NCI-H524 (cell line): Measurements from ENCODE around the gene VPS35L.
"Not testable (repeated sequence)": the region's sequence is repeated elsewhere in the genome, so short reads cannot be mapped to it uniquely, and the experiment has no call there.

ENCODE experiments used
- DNase-seq, 2 experiments: peaks; one replicate each; lab custom pipeline; 2025; lab: John Stamatoyannopoulos, UW

Gene VPS35L

DNA sequence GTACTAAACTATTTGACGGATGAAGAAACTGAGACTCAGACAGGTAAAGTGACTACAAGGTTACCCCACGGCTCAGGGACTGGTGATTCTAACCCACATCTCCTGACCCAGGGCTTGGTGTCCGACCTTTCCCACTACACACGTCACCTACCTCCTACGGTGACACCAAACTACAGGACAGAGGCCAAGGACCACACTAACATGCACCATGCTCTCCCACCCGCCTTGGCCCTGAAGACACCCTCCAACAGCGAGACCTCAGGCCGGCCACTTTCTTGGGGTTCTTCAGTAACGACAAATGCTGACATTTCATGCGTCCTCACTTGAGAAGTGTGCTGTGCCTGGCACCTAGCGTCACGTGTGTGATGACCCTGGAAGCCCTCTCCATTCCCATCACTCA lies 156.1 kb downstream of the VPS35L start:
- DNase-seq: no peak

- DNase-seq: no peak
These were observed 157.0 kb downstream of the VPS35L start for GRCh38 chr16:19712418-19713058.

GRCh38 chr16:19713697-19714096 lies 158.2 kb downstream of the VPS35L start:
- no peak for DNase-seq

DNA sequence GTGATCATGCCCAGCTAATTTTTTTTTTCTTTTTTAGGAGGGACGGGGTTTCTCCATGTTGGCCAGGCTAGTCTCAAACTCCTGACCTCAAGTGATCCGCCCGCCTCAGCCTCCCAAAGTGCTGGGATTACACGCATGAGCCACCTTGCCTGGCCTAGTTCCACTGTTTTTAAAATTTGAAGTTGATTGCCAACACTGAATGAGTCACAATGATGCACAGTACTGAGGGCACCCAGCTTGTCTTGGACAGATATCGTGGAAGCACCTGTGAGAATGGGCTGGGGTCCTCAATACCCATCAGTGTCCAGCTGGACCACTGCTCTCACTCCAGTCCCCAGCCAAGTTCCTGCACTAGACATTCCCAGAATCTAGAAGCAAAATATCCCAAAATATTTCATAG lies 160.1 kb downstream of the VPS35L start:
- DNase-seq: no peak

DNA sequence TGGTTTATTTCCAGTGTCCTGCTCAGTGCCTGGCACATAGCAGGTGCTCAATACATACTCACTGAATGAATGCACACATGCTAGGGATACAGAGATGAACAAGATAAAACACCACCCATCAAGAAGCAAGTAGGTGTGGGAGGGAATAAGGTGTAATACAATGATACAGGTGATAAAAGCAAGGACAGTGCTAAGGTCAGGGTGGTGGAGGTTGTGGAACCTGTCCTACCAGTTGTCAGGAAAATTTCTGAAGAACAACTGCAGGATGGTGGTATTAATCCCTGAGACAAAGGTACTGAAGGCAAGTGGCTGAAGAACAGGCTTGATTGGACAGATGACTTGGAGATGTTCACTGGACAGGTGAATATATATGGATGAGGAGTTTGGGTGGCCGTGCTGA lies 160.7 kb downstream of the VPS35L start:
- no peak for DNase-seq

GRCh38 chr16:19716728-19717127 lies 161.2 kb downstream of the VPS35L start:
- DNase-seq: not testable (repeated sequence)

GRCh38 chr16:19717314-19717713 lies 161.8 kb downstream of the VPS35L start:
- peak in 1 of 2 experiments; percentile 35 for DNase-seq

- peak; percentile 76 to 90 for DNase-seq
These were observed 162.5 kb downstream of the VPS35L start, which contains the start of the genes IQCK and KNOP1 for GRCh38 chr16:19717741-19718623. TSS of gene IQCK (plus strand) at chr16:19718271. CDS start at chr16:19718307, 36 bp downstream. TSS of gene KNOP1 (minus strand) at chr16:19718227. CDS start at chr16:19715035, 3,192 bp downstream.

GRCh38 chr16:19718624-19718965 lies 163.1 kb downstream of the VPS35L start:
- DNase-seq: peak in 1 of 2 experiments; percentile 32

DNA sequence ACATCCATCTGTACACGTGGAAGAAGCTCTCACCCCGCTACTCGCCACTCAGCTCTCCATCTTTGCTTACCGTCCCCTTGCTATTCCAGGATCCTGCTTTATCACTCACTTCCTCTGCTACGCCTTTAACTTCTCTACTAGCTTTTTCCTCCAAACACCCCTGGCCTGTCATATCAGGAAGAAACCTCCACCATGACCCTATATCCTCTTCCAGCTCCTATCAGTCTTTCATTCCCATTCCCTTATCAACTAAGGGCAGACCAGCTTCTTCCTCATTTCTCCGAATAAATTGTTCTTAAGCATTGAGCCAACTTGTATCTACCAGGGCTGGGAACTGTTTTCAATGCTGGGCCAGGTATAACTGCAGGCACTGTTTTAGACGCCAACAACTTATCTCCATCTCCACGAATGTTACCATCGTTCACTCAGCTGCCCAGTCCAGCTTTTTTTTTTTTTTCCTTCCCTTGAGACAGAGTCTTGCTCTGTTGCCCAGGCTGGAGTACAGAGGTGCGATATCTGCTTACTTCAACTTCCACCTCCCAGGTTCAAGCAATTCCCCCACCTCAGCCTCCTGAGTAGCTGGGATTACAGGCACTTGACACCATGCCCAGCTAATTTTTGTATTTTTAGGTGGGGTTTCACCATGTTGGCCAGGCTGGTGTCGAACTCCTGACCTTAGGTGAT lies 166.9 kb downstream of the VPS35L start:
- no peak for DNase-seq

DNA sequence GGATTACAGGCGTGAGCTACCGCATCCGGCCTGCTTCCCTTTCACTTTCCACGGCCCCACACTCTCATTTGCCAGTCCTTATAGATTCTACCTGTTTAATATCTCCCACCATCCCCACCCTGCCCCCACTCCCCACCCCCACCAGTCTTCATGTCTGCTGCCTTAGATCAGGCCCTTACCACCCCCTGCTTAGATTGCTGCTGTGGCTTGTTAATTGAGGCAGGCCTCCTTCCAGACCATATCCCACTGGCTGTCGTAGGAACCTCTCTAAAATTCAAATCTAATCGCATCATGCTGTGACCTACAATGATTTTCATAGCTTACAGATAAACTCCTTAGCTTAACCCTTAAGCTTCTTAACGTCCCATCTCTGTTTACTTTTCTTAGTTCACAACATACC lies 167.5 kb downstream of the VPS35L start:
- no peak for DNase-seq

DNA sequence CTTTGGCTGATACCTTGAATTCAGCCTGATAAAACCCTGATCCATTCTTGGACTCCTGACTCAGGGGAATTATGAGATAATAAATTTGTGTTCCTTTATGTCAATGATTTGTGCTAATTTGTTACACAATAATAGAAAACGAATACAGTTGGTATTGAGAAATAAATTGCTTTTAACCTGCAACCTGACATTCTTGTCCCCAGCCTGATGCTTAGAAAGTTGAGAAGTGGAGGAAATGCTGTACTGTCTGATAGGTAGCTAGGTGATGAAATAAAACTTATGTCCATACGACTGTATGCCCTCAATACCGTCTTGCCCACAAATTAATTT lies 173.1 kb downstream of the VPS35L start:
- no peak for DNase-seq

DNA sequence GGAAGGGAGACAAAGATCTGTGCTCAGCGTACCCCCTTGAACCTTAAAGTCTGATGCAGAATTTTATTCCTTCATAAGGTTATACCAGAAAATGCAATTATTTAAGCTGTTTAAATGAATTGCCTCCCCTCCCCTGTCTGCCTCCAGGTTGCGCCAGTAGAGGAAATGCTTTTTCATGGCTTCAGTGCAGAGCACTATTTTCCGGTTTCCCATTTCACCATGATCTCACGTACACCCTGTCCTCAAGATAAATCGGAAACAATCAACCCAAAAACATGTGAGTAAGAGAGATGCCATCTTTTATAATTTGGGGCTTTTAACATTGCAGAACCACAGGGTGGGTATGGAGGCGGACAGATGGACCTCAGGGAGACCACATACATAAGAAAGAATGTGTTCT lies 178.0 kb downstream of the VPS35L start:
- no peak for DNase-seq

DNA sequence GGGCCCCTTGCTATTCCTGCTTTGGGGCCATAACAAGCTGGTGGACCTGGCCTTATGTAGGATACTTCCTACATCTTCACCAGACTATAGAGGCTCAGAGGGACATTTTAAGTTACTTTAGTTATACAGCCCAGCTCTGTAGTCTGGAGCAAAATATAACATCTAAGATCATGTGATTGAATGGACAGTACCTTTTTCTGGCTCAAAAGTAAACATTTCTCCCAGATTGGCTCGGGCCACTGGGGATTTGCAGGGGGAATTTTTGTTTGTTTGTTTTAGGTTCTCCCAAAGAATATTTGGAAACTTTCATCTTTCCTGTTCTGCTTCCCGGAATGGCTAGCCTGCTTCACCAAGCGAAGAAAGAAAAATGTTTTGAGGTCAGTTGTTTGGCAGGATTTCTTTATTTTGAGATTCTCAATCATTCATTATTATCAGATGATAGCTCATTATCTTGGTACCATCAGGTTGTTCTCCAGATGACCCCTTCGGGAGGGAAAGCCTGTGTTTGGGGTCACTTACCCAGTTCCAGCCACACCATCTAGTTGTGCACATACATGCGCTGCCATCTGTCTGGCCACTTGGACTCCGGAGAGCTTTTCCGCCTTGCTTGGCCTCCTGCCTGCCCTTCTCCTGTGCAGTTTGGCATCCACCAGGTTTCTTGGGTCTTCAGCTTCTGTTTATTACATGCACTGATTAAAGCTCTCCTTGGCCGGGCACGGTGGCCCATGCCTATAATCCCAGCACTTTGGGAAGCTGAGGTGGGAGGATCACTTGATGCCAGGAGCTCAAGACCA lies 179.8 kb downstream of the VPS35L start:
- no peak for DNase-seq

- DNase-seq: no peak
These were observed 182.0 kb downstream of the VPS35L start for GRCh38 chr16:19737306-19738038.

DNA sequence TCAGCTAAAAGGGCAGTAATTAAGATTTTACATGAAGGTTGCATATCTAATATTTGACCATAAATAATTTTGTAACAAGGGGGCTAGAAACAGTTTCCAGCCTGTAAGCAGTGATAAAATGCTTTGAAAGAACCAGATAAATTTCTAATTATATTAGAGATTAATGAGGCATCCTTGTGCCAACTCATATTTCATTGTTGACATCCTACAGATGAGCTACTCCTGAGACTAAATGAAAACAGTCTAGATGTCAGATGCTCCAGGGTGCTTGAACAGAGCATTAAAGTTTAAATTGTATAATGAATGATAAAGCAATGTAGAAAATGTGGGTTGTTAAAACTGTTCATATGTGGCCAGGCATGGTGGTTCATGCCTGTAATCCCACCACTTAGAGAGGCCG lies 185.9 kb downstream of the VPS35L start:
- no peak for DNase-seq

DNA sequence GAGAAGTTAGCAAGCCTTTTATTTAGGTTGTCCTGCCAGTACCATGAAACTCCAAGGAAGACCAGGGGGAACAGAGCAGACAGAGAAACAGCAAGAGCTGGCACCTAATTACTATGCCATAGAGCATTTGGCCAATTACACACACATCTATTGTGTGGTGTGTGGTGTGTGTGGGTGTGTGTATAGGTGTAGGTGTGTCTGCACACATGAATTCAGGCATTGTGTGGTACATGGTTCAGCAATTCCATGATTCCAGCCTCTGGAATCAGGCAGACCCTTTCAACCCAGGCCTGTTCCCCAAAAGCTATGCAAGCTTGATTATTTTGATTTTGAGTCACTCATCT lies 188.3 kb downstream of the VPS35L start:
- DNase-seq: no peak

- no peak for DNase-seq
These were observed 189.2 kb downstream of the VPS35L start for GRCh38 chr16:19744670-19745069.

GRCh38 chr16:19745286-19746010 lies 189.9 kb downstream of the VPS35L start:
- no peak for DNase-seq

GRCh38 chr16:19746561-19746960 lies 191.1 kb downstream of the VPS35L start:
- peak in 1 of 2 experiments; percentile 27 for DNase-seq
